Measurements from ENCODE around the gene FETUB.

The FETUB gene

GRCh38 chr3:186635532-186635931 lies 4.7 kb upstream of the FETUB start:
- DNase-seq (ENCODE audit: low spot score), result no peak
- no peak for FAIRE-seq

GRCh38 chr3:186636536-186636935 lies 3.7 kb upstream of the FETUB start:
- FAIRE-seq (no peak), DNase-seq (ENCODE audit: low spot score) (no peak)

GRCh38 chr3:186637686-186638085 lies 2.5 kb upstream of the FETUB start:
- no peak for DNase-seq (ENCODE audit: low spot score)
- FAIRE-seq, result no peak

GRCh38 chr3:186638259-186638658 lies 1.9 kb upstream of the FETUB start:
- DNase-seq (ENCODE audit: low spot score) (no peak), FAIRE-seq (no peak)

GRCh38 chr3:186640473-186640818 lies 247 bp downstream of the FETUB start:
- DNase-seq (ENCODE audit: low spot score) (no peak), FAIRE-seq (no peak)

- no peak for FAIRE-seq
- no peak for DNase-seq (ENCODE audit: low spot score)
Observed at GRCh38 chr3:186640929-186641328, 730 bp downstream of the FETUB start.

GRCh38 chr3:186642014-186642413 lies 1.8 kb downstream of the FETUB start:
- no peak for DNase-seq (ENCODE audit: low spot score)
- FAIRE-seq, result no peak

GRCh38 chr3:186643493-186643892 lies 3.3 kb downstream of the FETUB start:
- FAIRE-seq (no peak), DNase-seq (ENCODE audit: low spot score) (no peak)

GRCh38 chr3:186644683-186645082 lies 4.5 kb downstream of the FETUB start:
- no peak for DNase-seq (ENCODE audit: low spot score)
- no peak for FAIRE-seq

- DNase-seq (ENCODE audit: low spot score) (no peak), FAIRE-seq (no peak)
Observed at GRCh38 chr3:186646106-186646505, 5.9 kb downstream of the FETUB start.

GRCh38 chr3:186646841-186647240 lies 6.6 kb downstream of the FETUB start:
- no peak for DNase-seq (ENCODE audit: low spot score)
- FAIRE-seq, result no peak

- DNase-seq (ENCODE audit: low spot score) (no peak), FAIRE-seq (no peak)
Observed at GRCh38 chr3:186648851-186649250, 8.7 kb downstream of the FETUB start.

GRCh38 chr3:186651678-186652215 lies 11.5 kb downstream of the FETUB start:
- DNase-seq (ENCODE audit: low spot score), result no peak
- FAIRE-seq, result no peak

- DNase-seq (ENCODE audit: low spot score) (no peak), FAIRE-seq (no peak)
Observed at GRCh38 chr3:186653080-186653707, 13.0 kb downstream of the FETUB start.

GRCh38 chr3:186653984-186654383 lies 13.8 kb downstream of the FETUB start:
- no peak for FAIRE-seq
- no peak for DNase-seq (ENCODE audit: low spot score)

GRCh38 chr3:186663361-186664118 lies 23.3 kb downstream of the FETUB start:
- FAIRE-seq, result no peak
- no peak for DNase-seq (ENCODE audit: low spot score)

- no peak for FAIRE-seq
- DNase-seq (ENCODE audit: low spot score), result no peak
Observed at GRCh38 chr3:186664119-186664495, 23.9 kb downstream of the FETUB start.

GRCh38 chr3:186664506-186664905 lies 24.3 kb downstream of the FETUB start:
- FAIRE-seq (no peak), DNase-seq (ENCODE audit: low spot score) (no peak)

GRCh38 chr3:186665625-186666188 lies 25.5 kb downstream of the FETUB start, which contains the start of gene HRG:
HRG (plus strand) TSS chr3:186666014; CDS start chr3:186666032, 18 bp downstream.
- FAIRE-seq, result no peak
- DNase-seq (ENCODE audit: low spot score), result no peak

GRCh38 chr3:186668426-186668825 lies 28.2 kb downstream of the FETUB start:
- DNase-seq (ENCODE audit: low spot score) (no peak), FAIRE-seq (no peak)

GRCh38 chr3:186669378-186670084 lies 29.3 kb downstream of the FETUB start:
- DNase-seq (ENCODE audit: low spot score), result no peak
- FAIRE-seq, result no peak

GRCh38 chr3:186670155-186670554 lies 30.0 kb downstream of the FETUB start:
- DNase-seq (ENCODE audit: low spot score) (no peak), FAIRE-seq (no peak)

Measured in RCC 7860 (cell line).